ENCODE measurements around the gene DLG1.

- TF ChIP-seq POLR2AphosphoS5 (IDR thresholded peaks at IDR 0.05) (no peak), CTCF (IDR thresholded peaks at IDR 0.05) (no peak), EP300 (IDR thresholded peaks at IDR 0.05) (no peak), POLR2A (IDR thresholded peaks at IDR 0.05) (no peak)
These were observed 58.6 kb downstream of the DLG1 start for GRCh38 chr3:197239857-197240256.
